Activated CD8-positive, alpha-beta memory T cell treated with anti-CD3 and anti-CD28 coated beads for 4 hours (primary cell): ENCODE data around the gene PLD1.

Source experiments
- DNase-seq, 2 donors: peaks; one replicate each; pipeline ENCODE4 v3.0.0-alpha.2; 2020; ENCODE audit warnings: low read depth in 2 of 2

The PLD1 gene

DNA sequence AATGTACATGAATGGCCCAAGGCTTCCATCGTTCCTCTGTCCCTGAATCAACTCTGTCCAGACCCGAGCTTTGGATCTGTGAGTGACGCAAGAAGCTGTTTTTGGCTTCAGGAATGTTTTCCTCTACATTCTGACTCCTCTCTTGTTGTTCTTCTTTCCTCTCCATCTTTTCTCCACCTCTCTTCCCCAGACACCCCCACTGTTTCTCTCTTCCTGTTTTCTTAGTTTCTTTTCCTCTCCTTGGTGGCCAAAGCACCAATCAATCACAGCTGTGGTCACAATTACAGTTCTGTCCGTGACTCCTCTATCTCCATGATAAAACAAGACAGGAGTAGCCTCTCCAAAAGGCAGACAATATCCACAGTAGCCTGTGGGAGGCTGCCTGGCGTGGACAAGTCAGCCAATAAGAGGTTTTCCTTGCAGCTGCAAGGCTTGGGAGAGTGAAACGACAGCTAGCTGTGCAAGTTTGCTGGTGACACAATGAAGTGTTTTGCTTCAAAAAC is 28.0 kb upstream of the PLD1 start:
- DNase-seq, result no peak

- no peak for DNase-seq
These were observed 27.4 kb upstream of the PLD1 start for GRCh38 chr3:171837698-171838097.

GRCh38 chr3:171836855-171837254 is 26.6 kb upstream of the PLD1 start:
- no peak for DNase-seq

- DNase-seq, result no peak
These were observed 25.3 kb upstream of the PLD1 start for GRCh38 chr3:171835613-171836012.

DNA sequence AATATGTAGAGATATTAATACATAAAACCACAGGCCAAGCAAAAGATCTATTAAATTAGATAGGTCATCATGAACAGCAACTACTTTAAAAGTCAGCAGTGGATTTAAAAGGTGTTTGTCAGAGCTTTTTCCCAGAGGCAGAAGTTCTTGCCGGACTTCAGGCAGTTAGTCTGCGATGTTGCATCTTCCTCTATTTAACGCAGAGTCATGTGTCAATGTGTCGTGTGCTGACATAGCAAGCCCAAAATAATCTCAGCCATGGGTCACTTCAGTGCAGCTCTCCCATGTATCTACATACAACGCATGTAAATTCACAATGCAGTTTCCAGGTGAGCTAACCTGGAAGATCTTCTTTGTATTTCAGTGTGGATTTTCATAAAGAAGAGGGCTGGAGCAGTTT is 24.8 kb upstream of the PLD1 start:
- no peak for DNase-seq

DNA sequence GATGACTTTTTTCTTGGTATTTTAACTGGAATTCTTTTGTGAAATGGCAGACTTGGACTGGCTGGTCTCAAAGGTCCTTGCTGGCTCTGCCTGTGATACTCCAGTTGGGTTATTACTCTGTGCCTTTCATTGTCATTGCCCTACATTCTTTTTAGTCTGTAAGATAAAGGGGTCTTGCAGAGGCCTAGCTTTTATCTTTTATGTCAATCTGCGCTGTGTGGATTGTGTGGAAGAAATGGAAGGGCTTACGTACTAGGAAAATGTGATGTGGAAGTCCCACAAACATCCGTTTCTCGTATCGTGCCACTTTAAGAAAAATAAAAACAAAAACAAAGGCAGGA is 24.1 kb upstream of the PLD1 start:
- DNase-seq, result no peak

GRCh38 chr3:171833789-171834460 is 23.6 kb upstream of the PLD1 start:
- no peak for DNase-seq

GRCh38 chr3:171832989-171833388 is 22.7 kb upstream of the PLD1 start:
- DNase-seq, result no peak

GRCh38 chr3:171831936-171832335 is 21.7 kb upstream of the PLD1 start:
- DNase-seq, result no peak

- DNase-seq, result no peak
These were observed 20.2 kb upstream of the PLD1 start for GRCh38 chr3:171830518-171830875.

GRCh38 chr3:171829841-171830517 is 19.7 kb upstream of the PLD1 start:
- DNase-seq, result no peak

GRCh38 chr3:171828902-171829770 is 18.9 kb upstream of the PLD1 start:
- DNase-seq, result no peak

DNA sequence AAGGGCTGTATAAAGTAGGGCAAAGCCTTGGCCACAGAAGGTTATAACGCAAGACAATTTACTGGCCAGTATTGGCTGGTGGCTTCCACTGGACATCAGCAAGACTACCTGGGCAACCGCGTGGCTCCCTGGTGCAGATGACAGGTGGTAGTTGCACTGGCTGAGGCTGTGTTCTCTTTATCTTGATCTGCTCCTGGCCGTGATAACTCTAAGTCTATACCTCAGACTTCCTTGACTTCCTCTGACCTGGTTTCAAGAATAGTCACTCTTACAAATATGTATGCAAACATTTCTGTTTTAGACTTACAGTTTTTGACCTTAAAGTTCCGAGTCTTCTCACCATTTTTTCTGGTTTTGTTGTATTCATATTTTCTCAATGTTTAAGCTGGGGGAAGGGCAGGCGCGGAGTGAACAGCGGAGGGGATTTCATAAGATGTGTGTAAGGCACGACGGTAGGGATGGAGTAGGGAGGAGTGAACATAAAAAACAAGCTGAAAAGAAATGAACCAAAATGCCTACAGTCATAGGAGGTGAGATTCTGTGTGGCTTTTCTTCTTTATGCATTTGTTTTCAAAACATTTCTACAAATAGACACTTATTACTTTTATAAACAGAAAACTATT is 17.7 kb upstream of the PLD1 start:
- no peak for DNase-seq

DNA sequence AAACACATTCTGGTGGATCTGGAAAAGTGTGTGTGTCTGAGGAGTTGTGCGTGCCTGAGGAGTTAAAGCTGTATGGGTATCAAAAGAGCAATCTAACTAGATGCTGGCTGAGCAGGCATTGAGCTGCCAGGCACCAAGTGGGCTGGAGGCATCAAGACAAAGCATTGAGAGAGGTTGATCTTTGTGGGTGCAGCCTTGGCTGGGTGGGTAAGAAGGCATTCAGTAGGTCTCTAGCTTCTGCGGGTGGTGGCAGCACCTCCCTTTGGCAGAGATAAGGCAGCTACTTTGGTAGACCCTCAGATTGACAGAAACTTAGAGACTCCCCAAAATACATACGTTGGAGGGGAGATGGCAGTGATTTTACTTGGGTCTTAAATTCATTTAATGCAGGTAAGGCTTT is 17.1 kb upstream of the PLD1 start:
- DNase-seq, result no peak

- DNase-seq, result no peak
These were observed 15.0 kb upstream of the PLD1 start for GRCh38 chr3:171825222-171825828.

DNA sequence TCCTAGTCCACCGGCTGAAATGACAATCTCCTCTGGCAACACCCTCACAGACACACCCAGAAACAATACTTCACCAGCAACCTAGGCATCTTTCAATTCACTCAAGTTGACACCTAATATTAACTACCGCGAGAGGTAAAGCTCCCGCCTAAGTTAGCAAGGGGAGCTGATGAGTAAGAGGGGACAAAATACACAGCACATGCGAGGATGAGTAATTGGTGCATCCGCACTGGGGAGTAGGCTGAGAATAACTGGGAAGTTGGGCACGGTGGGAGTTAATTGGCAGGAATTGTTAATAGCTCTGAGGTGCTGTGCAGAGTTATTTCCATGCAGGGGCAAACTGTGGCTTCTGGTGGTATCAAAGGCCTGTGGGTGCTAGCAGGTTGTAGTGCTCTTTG is 14.5 kb upstream of the PLD1 start:
- DNase-seq, result no peak

GRCh38 chr3:171824116-171824515 is 13.8 kb upstream of the PLD1 start:
- no peak for DNase-seq

GRCh38 chr3:171822431-171823106 is 12.3 kb upstream of the PLD1 start:
- DNase-seq, result no peak

DNA sequence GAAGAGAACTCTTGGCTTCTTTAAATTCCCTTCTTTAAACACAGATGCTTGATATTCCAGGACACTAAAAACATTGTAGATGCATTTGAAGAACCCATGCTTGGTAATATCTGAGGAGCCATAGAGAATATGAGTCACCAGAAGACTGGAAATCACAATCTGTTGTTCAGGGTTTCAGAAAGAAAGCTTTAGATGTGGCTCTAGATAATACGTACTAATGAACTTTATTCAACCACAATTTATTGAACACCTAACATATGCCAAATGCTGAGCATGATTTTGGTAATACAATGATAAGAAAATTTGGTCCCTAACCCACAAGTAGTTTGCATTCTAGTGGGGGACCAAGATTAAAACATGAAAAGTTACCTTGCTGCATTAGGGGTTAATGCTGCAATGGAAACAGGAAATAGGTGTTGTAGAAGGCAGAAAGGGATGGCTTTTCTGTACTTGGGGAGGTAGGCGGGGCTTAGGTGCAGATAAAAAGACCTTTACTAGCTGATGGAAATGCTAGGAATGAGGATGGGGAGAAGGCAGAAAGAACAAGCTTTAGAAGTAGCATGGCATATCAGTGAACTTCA is 11.6 kb upstream of the PLD1 start:
- DNase-seq, result no peak

DNA sequence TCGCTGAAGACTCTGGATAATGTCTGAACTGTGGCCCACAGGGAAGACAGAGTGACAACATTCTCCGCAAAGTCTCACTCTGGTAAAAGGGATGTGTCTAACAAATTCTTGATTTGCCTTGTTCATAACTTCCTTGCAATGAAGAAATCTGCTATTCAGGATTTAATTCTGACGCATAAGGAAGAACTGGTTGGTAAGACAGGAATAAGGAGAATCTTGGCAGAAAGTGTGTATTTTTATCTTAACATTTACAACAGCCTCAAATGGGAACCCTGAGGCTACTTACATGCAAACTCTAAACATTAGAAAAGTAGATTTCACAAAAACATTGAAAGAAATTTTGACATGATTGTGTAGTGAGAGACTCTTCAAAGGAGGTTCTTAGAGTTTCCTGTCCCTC is 10.8 kb upstream of the PLD1 start:
- no peak for DNase-seq
